SU-DHL-6 (cell line): ENCODE results near the gene TENT5A.

Experiments used
- CTCF ChIP-seq: fragments of 200-600 bp; sonication (generic); IDR thresholded peaks from one replicate; pipeline ENCODE4 v1.5.1; 2017; ENCODE audit warnings: antibody characterized with exemption, mild to moderate bottlenecking, low read length, moderate library complexity; ENCODE audit not compliant: insufficient read depth, poor library complexity, severe bottlenecking
- EZH2phosphoT487 ChIP-seq: fragments of 200-600 bp; sonication (generic), shearing (Covaris generic); conservative IDR thresholded peaks from 2 replicates; pipeline ENCODE4 v1.6.1; 2018; ENCODE audit warnings: mild to moderate bottlenecking, antibody characterized with exemption, low read length, moderate library complexity, mixed read lengths

- TF ChIP-seq CTCF (no peak), EZH2phosphoT487 (no peak)
These were observed 32.9 kb upstream of the TENT5A start for GRCh38 chr6:81785377-81785776.
